CD4-positive, alpha-beta T cell treated with Interleukin-15 for 4 hours (primary cell): ENCODE results near the gene ZBTB18.

ENCODE experiments used
- DNase-seq: peaks from one replicate; pipeline ENCODE4 v3.0.0-alpha.2; 2020; ENCODE audit warnings: low spot score

ZBTB18 gene

GRCh38 chr1:244090645-244091044 is 39.6 kb downstream of the ZBTB18 start:
- no peak for DNase-seq

- DNase-seq, result no peak
Measured at GRCh38 chr1:244092293-244092963, 41.3 kb downstream of the ZBTB18 start.

GRCh38 chr1:244092964-244093638 is 42.0 kb downstream of the ZBTB18 start:
- no peak for DNase-seq

- DNase-seq, result no peak
Measured at GRCh38 chr1:244094880-244095528, 43.9 kb downstream of the ZBTB18 start.

- DNase-seq, result no peak
Measured at GRCh38 chr1:244095529-244095911, 44.4 kb downstream of the ZBTB18 start.

- no peak for DNase-seq
Measured at GRCh38 chr1:244096066-244096610, 45.1 kb downstream of the ZBTB18 start.

GRCh38 chr1:244096691-244097090 is 45.6 kb downstream of the ZBTB18 start:
- DNase-seq, result no peak

GRCh38 chr1:244097523-244098405 is 46.7 kb downstream of the ZBTB18 start:
- DNase-seq, result no peak

- no peak for DNase-seq
Measured at GRCh38 chr1:244099258-244099930, 48.3 kb downstream of the ZBTB18 start.

- no peak for DNase-seq
Measured at GRCh38 chr1:244100276-244100675, 49.2 kb downstream of the ZBTB18 start.

GRCh38 chr1:244100704-244101453 is 49.8 kb downstream of the ZBTB18 start:
- DNase-seq, result no peak

GRCh38 chr1:244102046-244102445 is 51.0 kb downstream of the ZBTB18 start:
- no peak for DNase-seq

GRCh38 chr1:244102468-244102867 is 51.4 kb downstream of the ZBTB18 start:
- DNase-seq, result no peak

GRCh38 chr1:244104309-244105060 is 53.4 kb downstream of the ZBTB18 start:
- no peak for DNase-seq

- DNase-seq, result no peak
Measured at GRCh38 chr1:244106176-244106575, 55.1 kb downstream of the ZBTB18 start.
